Measurements from ENCODE around the gene UPP1. TPM values are rescaled to one million over a fixed set of nuclear protein-coding genes. Genes with fewer than 3 reads are reported as not detected.

UPP1 gene
- total RNA-seq, 4 donors from 2014 or later = 11.6 to 50.5 (median 27.3) TPM

- no peak for TF ChIP-seq CTCF (IDR thresholded peaks at IDR 0.05; ENCODE audit: low read depth)
These were observed 3.1 kb upstream of the UPP1 start for GRCh38 chr7:48085942-48086341.

GRCh38 chr7:48087349-48087748 is 1.7 kb upstream of the UPP1 start:
- TF ChIP-seq CTCF (IDR thresholded peaks at IDR 0.05; ENCODE audit: low read depth) = no peak

- TF ChIP-seq CTCF (IDR thresholded peaks at IDR 0.05; ENCODE audit: low read depth) = no peak
These were observed 463 bp upstream of the UPP1 start for GRCh38 chr7:48088559-48089045.

GRCh38 chr7:48090095-48090805 is 1.2 kb downstream of the UPP1 start:
- no peak for TF ChIP-seq CTCF (IDR thresholded peaks at IDR 0.05; ENCODE audit: low read depth)

- no peak for TF ChIP-seq CTCF (IDR thresholded peaks at IDR 0.05; ENCODE audit: low read depth)
These were observed 2.7 kb downstream of the UPP1 start for GRCh38 chr7:48091506-48092433.

GRCh38 chr7:48094861-48095293 is 5.8 kb downstream of the UPP1 start:
- no peak for TF ChIP-seq CTCF (IDR thresholded peaks at IDR 0.05; ENCODE audit: low read depth)

GRCh38 chr7:48096273-48096672 is 7.2 kb downstream of the UPP1 start:
- no peak for TF ChIP-seq CTCF (IDR thresholded peaks at IDR 0.05; ENCODE audit: low read depth)

Measured in subcutaneous adipose tissue (tissue), 4 donors.